Adrenal gland (tissue), 5 donors: ENCODE measurements around the gene MRPS2.

Source experiments
- POLR2A ChIP-seq, 2 donors: fragments of 450-650 bp; IDR thresholded peaks; one replicate each; pipeline ENCODE4 v1.6.1; 2017; ENCODE audit warnings: antibody characterized with exemption in 2 of 2, mild to moderate bottlenecking in 2 of 2, moderate library complexity in 1 of 2
- TF ChIP-seq, protein P1 (sequence below), 6 experiments: fragments of 450-650 bp in 4 of 6; fragments of 200-600 bp in 2 of 6; sonication (generic) in 1 of 6; IDR thresholded peaks; 1 replicate in 5 of 6; 2 replicates in 1 of 6; pipeline versions ENCODE4 v1.5.1 to v1.8.0; 2016 to 2021; ENCODE audit warnings: antibody characterized with exemption in 6 of 6, mild to moderate bottlenecking in 2 of 6, moderate library complexity in 1 of 6
- donor health status: DM: no; HTN: no; CAD: no.

DNA sequence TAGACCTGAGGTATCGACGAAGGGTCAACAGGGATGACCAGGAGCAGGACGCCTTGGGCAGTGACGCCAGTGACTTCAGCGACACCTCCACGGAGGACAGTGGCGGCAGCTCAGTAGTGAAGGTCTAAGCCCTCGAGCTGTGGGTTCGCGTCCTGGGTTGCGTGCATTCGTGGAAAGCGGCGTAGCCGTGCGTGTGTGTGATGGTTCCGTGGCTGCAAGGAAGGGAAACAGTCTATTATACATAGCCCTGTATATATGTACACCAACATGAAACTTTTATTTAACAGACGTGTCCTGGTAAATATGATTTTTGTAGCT, 12.5 kb upstream of the MRPS2 start:
- no peak for TF ChIP-seq POLR2A (IDR thresholded peaks at IDR 0.05)
- TF ChIP-seq, protein P1, sequence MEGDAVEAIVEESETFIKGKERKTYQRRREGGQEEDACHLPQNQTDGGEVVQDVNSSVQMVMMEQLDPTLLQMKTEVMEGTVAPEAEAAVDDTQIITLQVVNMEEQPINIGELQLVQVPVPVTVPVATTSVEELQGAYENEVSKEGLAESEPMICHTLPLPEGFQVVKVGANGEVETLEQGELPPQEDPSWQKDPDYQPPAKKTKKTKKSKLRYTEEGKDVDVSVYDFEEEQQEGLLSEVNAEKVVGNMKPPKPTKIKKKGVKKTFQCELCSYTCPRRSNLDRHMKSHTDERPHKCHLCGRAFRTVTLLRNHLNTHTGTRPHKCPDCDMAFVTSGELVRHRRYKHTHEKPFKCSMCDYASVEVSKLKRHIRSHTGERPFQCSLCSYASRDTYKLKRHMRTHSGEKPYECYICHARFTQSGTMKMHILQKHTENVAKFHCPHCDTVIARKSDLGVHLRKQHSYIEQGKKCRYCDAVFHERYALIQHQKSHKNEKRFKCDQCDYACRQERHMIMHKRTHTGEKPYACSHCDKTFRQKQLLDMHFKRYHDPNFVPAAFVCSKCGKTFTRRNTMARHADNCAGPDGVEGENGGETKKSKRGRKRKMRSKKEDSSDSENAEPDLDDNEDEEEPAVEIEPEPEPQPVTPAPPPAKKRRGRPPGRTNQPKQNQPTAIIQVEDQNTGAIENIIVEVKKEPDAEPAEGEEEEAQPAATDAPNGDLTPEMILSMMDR (IDR thresholded peaks at IDR 0.05) = no peak
